Adipocyte (in vitro differentiated cells): ENCODE measurements around the gene SH3RF1.

Experiments
- DNase-seq: peaks from one replicate; pipeline ENCODE4 v3.0.0-alpha.2; 2015; ENCODE audit warnings: low read depth
- H3K27me3 ChIP-seq: replicated peaks from 2 replicates; pipeline ENCODE4 v1.7.0; 2013; ENCODE audit warnings: mild to moderate bottlenecking, low read length, moderate library complexity; ENCODE audit not compliant: control insufficient read depth, insufficient read depth
- H3K36me3 ChIP-seq: 2 replicates; pipeline ENCODE4 v1.7.0; 2013; ENCODE audit warnings: low read length, mild to moderate bottlenecking, moderate library complexity; ENCODE audit not compliant: control insufficient read depth, insufficient read depth, severe bottlenecking
- H3K4me1 ChIP-seq: 2 replicates; pipeline ENCODE4 v1.7.0; 2013; ENCODE audit warnings: mild to moderate bottlenecking, low read length, moderate library complexity; ENCODE audit not compliant: control insufficient read depth, insufficient read depth
- H3K4me3 ChIP-seq: 2 replicates; pipeline ENCODE4 v1.7.0; 2013; ENCODE audit warnings: mild to moderate bottlenecking, low read length, moderate library complexity
- H3K9ac ChIP-seq: 2 replicates; pipeline ENCODE4 v1.7.0; 2013; ENCODE audit warnings: mild to moderate bottlenecking, low read length, moderate library complexity
- H3K9me3 ChIP-seq: 2 replicates; pipeline ENCODE4 v1.7.0; 2013; ENCODE audit warnings: mild to moderate bottlenecking, low read length, moderate library complexity; ENCODE audit not compliant: control insufficient read depth

SH3RF1 gene

DNA sequence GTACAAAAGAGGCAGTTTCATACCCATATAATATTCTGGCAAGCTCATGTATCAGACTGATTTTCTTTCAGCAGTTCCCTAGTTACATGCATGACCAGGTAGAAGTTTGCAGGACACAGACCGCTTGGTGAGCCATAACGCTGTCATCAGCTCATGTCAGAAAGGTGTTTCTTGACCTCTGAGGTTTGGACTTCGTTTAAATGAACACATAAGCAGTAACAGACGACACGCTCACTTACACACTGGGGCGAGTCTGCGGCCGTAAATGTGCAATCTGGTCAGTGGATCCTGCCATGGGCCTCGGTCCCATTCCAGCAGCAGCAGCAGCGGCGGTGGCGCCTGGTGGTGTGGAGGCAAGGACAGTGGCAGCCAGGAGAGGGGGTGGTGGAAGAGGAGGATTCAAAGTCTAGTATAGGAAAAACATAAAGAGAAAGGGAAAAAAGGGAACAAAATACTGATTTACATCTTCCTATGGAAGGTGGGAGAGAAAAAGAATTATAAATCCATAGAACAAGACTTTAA lies 148.8 kb downstream of the SH3RF1 start:
- Histone ChIP-seq H3K4me1 (peaks cover 5% of the 10 kb centered on the region), H3K9ac (no peak overlapping the region), H3K27me3 (no peaks in the 10 kb centered on the region), H3K4me3 (no peak overlapping the region), H3K36me3 (peaks cover 80% of the 10 kb centered on the region), H3K9me3 (no peaks in the 10 kb centered on the region)
- no peak for DNase-seq

DNA sequence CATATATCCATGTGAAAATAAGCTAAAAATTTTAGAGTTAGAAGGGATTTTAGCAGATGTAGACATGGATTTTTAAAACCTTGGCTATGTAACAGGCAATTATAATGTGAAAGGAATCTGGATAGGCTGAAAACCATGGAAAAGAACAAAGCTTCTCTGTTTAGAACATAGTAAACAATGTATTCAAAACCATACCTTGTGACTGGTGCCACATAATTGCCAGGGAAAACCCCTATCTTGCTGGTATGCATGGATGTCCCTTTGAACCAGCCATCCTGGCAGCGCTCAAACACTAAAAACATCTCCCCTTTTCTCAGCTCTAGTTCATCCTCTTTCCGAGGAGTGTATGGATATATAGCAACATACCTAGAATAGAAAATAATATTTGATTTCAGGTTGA lies 150.1 kb downstream of the SH3RF1 start:
- no peak for DNase-seq
- no peak overlapping the region for H3K9ac ChIP-seq
- peaks cover 16% of the 10 kb centered on the region for H3K4me1 ChIP-seq
- no peak overlapping the region for H3K4me3 ChIP-seq
- peaks cover 80% of the 10 kb centered on the region for H3K36me3 ChIP-seq
- H3K27me3 ChIP-seq: no peaks in the 10 kb centered on the region
- no peaks in the 10 kb centered on the region for H3K9me3 ChIP-seq

DNA sequence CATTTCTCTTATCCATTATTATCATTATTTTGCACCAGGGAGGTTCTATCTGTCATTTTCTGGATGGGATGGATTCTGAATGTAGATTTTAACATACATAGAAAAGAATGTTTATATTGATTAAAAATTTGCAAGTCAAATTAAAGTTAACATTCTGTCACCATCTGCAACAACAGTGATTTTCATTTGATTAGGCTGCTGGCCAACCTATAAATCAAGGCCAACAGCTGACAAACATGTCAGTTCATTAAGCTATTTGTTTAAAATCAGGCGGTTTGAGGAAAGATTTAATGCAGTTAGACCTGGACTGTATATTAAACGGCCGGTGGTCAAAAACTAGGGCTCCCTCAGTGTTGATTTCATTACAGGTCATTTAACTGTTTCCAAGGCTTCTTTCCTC lies 151.2 kb downstream of the SH3RF1 start:
- H3K9me3 ChIP-seq: no peaks in the 10 kb centered on the region
- H3K36me3 ChIP-seq: peaks cover 74% of the 10 kb centered on the region
- no peak for DNase-seq
- H3K4me3 ChIP-seq: no peak overlapping the region
- peaks cover 18% of the 10 kb centered on the region for H3K4me1 ChIP-seq
- H3K27me3 ChIP-seq: no peaks in the 10 kb centered on the region
- H3K9ac ChIP-seq: no peak overlapping the region

- Histone ChIP-seq H3K9ac (no peak overlapping the region), H3K9me3 (no peaks in the 10 kb centered on the region), H3K4me3 (no peak overlapping the region), H3K27me3 (no peaks in the 10 kb centered on the region), H3K4me1 (peaks cover 18% of the 10 kb centered on the region), H3K36me3 (peaks cover 76% of the 10 kb centered on the region)
- peak; percentile 79 for DNase-seq
Measured at GRCh38 chr4:169117591-169118081, 153.1 kb downstream of the SH3RF1 start.

GRCh38 chr4:169116270-169116901 lies 154.4 kb downstream of the SH3RF1 start:
- Histone ChIP-seq H3K9me3 (no peaks in the 10 kb centered on the region), H3K4me3 (no peak overlapping the region), H3K9ac (peak overlapping the region; percentile 11), H3K4me1 (peaks cover 18% of the 10 kb centered on the region), H3K27me3 (no peaks in the 10 kb centered on the region), H3K36me3 (peaks cover 76% of the 10 kb centered on the region)
- no peak for DNase-seq

GRCh38 chr4:169115897-169116254 lies 154.9 kb downstream of the SH3RF1 start:
- H3K4me1 ChIP-seq: peaks cover 18% of the 10 kb centered on the region
- H3K27me3 ChIP-seq: no peaks in the 10 kb centered on the region
- H3K9me3 ChIP-seq: no peaks in the 10 kb centered on the region
- peak; percentile 95 for DNase-seq
- peak overlapping the region; percentile 70 for H3K9ac ChIP-seq
- H3K36me3 ChIP-seq: peaks cover 71% of the 10 kb centered on the region
- H3K4me3 ChIP-seq: no peak overlapping the region

DNA sequence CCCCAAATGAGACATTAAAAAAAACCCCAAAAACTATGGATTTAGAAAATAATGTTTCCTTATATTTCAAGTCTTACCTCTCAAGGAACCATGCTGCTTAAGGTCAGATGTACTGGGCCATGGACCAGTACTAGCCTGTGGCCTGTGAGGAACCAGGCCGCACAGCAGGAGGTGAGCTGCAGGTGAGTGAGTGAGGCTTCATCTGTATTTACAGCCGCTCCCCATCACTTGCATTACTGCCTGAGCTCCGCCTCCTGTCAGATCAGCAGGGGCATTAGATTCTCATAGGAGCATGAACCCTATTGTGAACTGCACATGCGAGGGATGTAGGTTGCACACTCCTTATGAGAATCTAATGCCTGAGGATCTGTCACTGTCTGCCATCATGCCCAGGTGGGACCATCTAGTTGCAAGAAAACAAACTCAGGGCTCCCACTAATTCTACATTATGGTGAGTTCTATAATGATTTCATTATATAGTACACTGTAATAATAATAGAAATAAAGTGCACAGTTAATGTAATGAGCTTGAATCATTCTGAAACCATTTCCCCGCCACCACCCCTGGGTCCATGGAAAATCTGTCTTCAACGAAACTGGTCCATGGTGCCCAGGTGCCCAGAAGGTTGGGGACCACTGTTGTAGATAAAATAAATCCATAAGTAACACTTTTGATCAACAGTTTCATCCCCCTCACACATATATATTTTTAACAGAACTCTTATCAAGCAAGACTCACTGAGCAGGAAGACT lies 155.4 kb downstream of the SH3RF1 start:
- peaks cover 70% of the 10 kb centered on the region for H3K36me3 ChIP-seq
- H3K9me3 ChIP-seq: no peaks in the 10 kb centered on the region
- no peak overlapping the region for H3K4me3 ChIP-seq
- H3K9ac ChIP-seq: peak overlapping the region; percentile 70
- no peak for DNase-seq
- no peaks in the 10 kb centered on the region for H3K27me3 ChIP-seq
- peaks cover 18% of the 10 kb centered on the region for H3K4me1 ChIP-seq

- no peak for DNase-seq
- Histone ChIP-seq H3K4me1 (peaks cover 18% of the 10 kb centered on the region), H3K9ac (no peak overlapping the region), H3K27me3 (no peaks in the 10 kb centered on the region), H3K36me3 (peaks cover 64% of the 10 kb centered on the region), H3K4me3 (no peak overlapping the region), H3K9me3 (no peaks in the 10 kb centered on the region)
Measured at GRCh38 chr4:169114341-169114974, 156.3 kb downstream of the SH3RF1 start.

- peaks cover 2% of the 10 kb centered on the region for H3K4me1 ChIP-seq
- no peak overlapping the region for H3K9ac ChIP-seq
- no peaks in the 10 kb centered on the region for H3K27me3 ChIP-seq
- no peaks in the 10 kb centered on the region for H3K9me3 ChIP-seq
- H3K36me3 ChIP-seq: peaks cover 74% of the 10 kb centered on the region
- H3K4me3 ChIP-seq: no peak overlapping the region
- no peak for DNase-seq
Measured at GRCh38 chr4:169110633-169111032, 160.1 kb downstream of the SH3RF1 start.

GRCh38 chr4:169109035-169109675 lies 161.6 kb downstream of the SH3RF1 start:
- peaks cover 2% of the 10 kb centered on the region for H3K4me1 ChIP-seq
- H3K27me3 ChIP-seq: no peaks in the 10 kb centered on the region
- no peak overlapping the region for H3K9ac ChIP-seq
- peaks cover 79% of the 10 kb centered on the region for H3K36me3 ChIP-seq
- H3K9me3 ChIP-seq: no peaks in the 10 kb centered on the region
- no peak for DNase-seq
- no peak overlapping the region for H3K4me3 ChIP-seq

DNA sequence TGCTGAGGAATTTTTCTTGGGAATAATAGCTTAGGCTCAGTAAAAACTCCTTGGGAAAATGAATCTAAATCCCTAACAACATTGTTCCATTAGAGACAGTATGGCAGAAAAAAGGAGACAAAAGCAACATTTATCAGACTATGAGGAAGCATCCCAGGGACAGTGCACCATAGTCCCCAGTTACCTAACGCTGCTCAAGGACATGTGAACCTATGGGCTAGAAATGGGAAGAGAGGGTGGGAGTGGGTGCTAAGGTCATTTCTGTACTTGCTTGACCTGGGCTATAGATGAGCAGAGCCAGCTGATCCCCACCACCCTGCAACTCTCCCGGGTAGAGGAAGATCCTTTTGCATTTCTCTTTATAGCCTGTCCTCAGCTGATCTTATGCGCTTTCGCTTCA lies 162.5 kb downstream of the SH3RF1 start:
- H3K9me3 ChIP-seq: no peaks in the 10 kb centered on the region
- H3K27me3 ChIP-seq: no peaks in the 10 kb centered on the region
- no peak overlapping the region for H3K9ac ChIP-seq
- H3K4me3 ChIP-seq: no peak overlapping the region
- no peak for DNase-seq
- H3K36me3 ChIP-seq: peaks cover 79% of the 10 kb centered on the region
- peaks cover 6% of the 10 kb centered on the region for H3K4me1 ChIP-seq
